Keratinocyte (primary cell): Measurements from ENCODE around the gene KCNQ2. TPM values are rescaled to one million over a fixed set of nuclear protein-coding genes. Genes with fewer than 3 reads are reported as not detected.

Experiments used
- DNase-seq: peaks from one replicate; pipeline ENCODE4 v3.0.0-alpha.2; 2011; ENCODE audit warnings: low read depth, missing footprints, low spot score
- FAIRE-seq: peaks from 2 replicates; lab custom pipeline; 2011; peaks lifted over from hg19 to GRCh38; lab: Jason Lieb, UNC
- H2AFZ ChIP-seq: 2 replicates; pipeline ENCODE4 v1.6.0; 2012; ENCODE audit warnings: low read length, control low read depth, inconsistent platforms; ENCODE audit not compliant: control insufficient read depth
- H3K27ac ChIP-seq: 2 replicates; pipeline ENCODE4 v1.5.1; 2011; ENCODE audit warnings: low read length; ENCODE audit not compliant: control insufficient read depth, insufficient read depth
- H3K27me3 ChIP-seq: 3 replicates; pipeline ENCODE4 v1.6.0; 2011; ENCODE audit warnings: low read length; ENCODE audit not compliant: control insufficient read depth, insufficient read depth; ENCODE audit errors: extremely low read depth
- H3K36me3 ChIP-seq, 2 experiments: 2 replicates in 1 of 2; 3 replicates in 1 of 2; pipeline ENCODE4 v1.5.1; 2011; ENCODE audit warnings: low read length in 2 of 2, mild to moderate bottlenecking in 1 of 2; ENCODE audit not compliant: control insufficient read depth in 2 of 2, insufficient read depth in 2 of 2; ENCODE audit errors: extremely low read depth in 1 of 2
- H3K4me1 ChIP-seq: 3 replicates; pipeline ENCODE4 v1.5.1; 2011; ENCODE audit warnings: low read length; ENCODE audit not compliant: control insufficient read depth, insufficient read depth; ENCODE audit errors: extremely low read depth
- H3K4me2 ChIP-seq: 3 replicates; pipeline ENCODE4 v1.6.0; 2011; ENCODE audit warnings: low read depth, low read length; ENCODE audit not compliant: control insufficient read depth, insufficient read depth; ENCODE audit errors: extremely low read depth
- H3K4me3 ChIP-seq, 3 experiments: fragments of 200-600 bp in 1 of 3; sonication (generic) in 1 of 3; 2 replicates in 2 of 3; 3 replicates in 1 of 3; pipeline ENCODE4 v1.5.1; 2011 to 2016; ENCODE audit warnings: low read length in 3 of 3, mild to moderate bottlenecking in 3 of 3, control low read depth in 2 of 3, inconsistent platforms in 1 of 3, low read depth in 1 of 3, mixed read lengths in 1 of 3, mixed run types in 1 of 3, moderate library complexity in 1 of 3; ENCODE audit not compliant: control insufficient read depth in 2 of 3, insufficient read depth in 2 of 3; ENCODE audit errors: extremely low read depth in 1 of 3
- H3K79me2 ChIP-seq: 2 replicates; pipeline ENCODE4 v1.6.0; 2012; ENCODE audit warnings: low read length; ENCODE audit not compliant: control insufficient read depth, insufficient read depth
- H3K9ac ChIP-seq: 3 replicates; pipeline ENCODE4 v1.6.0; 2011; ENCODE audit warnings: low read length; ENCODE audit not compliant: control insufficient read depth, insufficient read depth; ENCODE audit errors: extremely low read depth
- H3K9me1 ChIP-seq: 3 replicates; pipeline ENCODE4 v1.6.0; 2011; ENCODE audit warnings: low read length; ENCODE audit not compliant: control insufficient read depth, insufficient read depth; ENCODE audit errors: extremely low read depth
- H3K9me3 ChIP-seq: 2 replicates; pipeline ENCODE4 v1.5.1; 2012; ENCODE audit warnings: low read depth, low read length; ENCODE audit not compliant: control insufficient read depth
- H4K20me1 ChIP-seq: 3 replicates; pipeline ENCODE4 v1.6.0; 2011; ENCODE audit warnings: low read length; ENCODE audit not compliant: control insufficient read depth, insufficient read depth; ENCODE audit errors: extremely low read depth
- EZH2 ChIP-seq: IDR thresholded peaks from one replicate; pipeline ENCODE4 v1.6.1; 2012; ENCODE audit warnings: inconsistent platforms, mild to moderate bottlenecking, low read length, moderate library complexity
- dilution Hi-C: fragments of 300-500 bp; cut with MboI; formaldehyde crosslinking; loops from one replicate; pipeline ENCODE4 v1.7.0; 2020; ENCODE audit warnings: low sequenced_read_pairs; ENCODE audit not compliant: extremely low pct_ligation_motif_present
- polyA plus RNA-seq, 5 experiments: library from polyadenylated mRNA; depleted of rRNA in 3 of 5; stranded (reverse) in 3 of 5; stranded (forward) in 1 of 5; unstranded in 1 of 5; fragments of >200 nt; gene quantifications; 1 replicate in 1 of 5; 2 replicates in 3 of 5; 3 replicates in 1 of 5; pipeline versions ENCODE4 v1.2.1 to v1.2.3, GENCODE V29; 2011 to 2012; ENCODE audit warnings: missing spikeins in 2 of 5, low read depth in 1 of 5, low replicate concordance in 1 of 5
- TF ChIP-seq, protein P1 (sequence below), 3 experiments: IDR thresholded peaks in 1 of 3; conservative IDR thresholded peaks in 1 of 3; optimal IDR thresholded peaks in 1 of 3; 2 replicates in 2 of 3; 3 replicates in 1 of 3; pipeline versions ENCODE3 to v1.5.1; 2011; ENCODE audit warnings: low read length in 3 of 3, mild to moderate bottlenecking in 3 of 3, moderate library complexity in 2 of 3, control low read depth in 1 of 3, inconsistent platforms in 1 of 3; ENCODE audit not compliant: insufficient read depth in 2 of 3; ENCODE audit errors: extremely low read depth in 1 of 3

The KCNQ2 gene
- polyA plus RNA-seq, 1 donor (not counting 4 experiments of a cell fraction or from before 2014, with no cell fraction given), result not detected

- FAIRE-seq, result no peak
- H3K79me2 ChIP-seq, result no peaks in the 10 kb centered on the region
- H4K20me1 ChIP-seq, result peaks cover 6% of the 10 kb centered on the region
- dilution Hi-C loops, result no loop called here
- peaks cover 40% of the 10 kb centered on the region for H3K27me3 ChIP-seq
- no peaks in the 10 kb centered on the region for H3K9me3 ChIP-seq
- no peak overlapping the region for H3K9ac ChIP-seq
- no peak overlapping the region for H2AFZ ChIP-seq
- peaks cover 7% of the 10 kb centered on the region for H3K4me1 ChIP-seq
- no peak overlapping the region for H3K27ac ChIP-seq
- no peaks in the 10 kb centered on the region for H3K36me3 ChIP-seq
- no peak overlapping the region for H3K4me2 ChIP-seq
- no peak overlapping the region for H3K4me3 ChIP-seq
- TF ChIP-seq, protein P1, sequence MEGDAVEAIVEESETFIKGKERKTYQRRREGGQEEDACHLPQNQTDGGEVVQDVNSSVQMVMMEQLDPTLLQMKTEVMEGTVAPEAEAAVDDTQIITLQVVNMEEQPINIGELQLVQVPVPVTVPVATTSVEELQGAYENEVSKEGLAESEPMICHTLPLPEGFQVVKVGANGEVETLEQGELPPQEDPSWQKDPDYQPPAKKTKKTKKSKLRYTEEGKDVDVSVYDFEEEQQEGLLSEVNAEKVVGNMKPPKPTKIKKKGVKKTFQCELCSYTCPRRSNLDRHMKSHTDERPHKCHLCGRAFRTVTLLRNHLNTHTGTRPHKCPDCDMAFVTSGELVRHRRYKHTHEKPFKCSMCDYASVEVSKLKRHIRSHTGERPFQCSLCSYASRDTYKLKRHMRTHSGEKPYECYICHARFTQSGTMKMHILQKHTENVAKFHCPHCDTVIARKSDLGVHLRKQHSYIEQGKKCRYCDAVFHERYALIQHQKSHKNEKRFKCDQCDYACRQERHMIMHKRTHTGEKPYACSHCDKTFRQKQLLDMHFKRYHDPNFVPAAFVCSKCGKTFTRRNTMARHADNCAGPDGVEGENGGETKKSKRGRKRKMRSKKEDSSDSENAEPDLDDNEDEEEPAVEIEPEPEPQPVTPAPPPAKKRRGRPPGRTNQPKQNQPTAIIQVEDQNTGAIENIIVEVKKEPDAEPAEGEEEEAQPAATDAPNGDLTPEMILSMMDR (optimal IDR thresholded peaks at IDR 0.05 in 1 of 3, IDR thresholded peaks at IDR 0.05 in 1 of 3, conservative IDR thresholded peaks at IDR 0.05 in 1 of 3; ENCODE audit: extremely low read depth in 1 of 3, insufficient read depth in 2 of 3, low read length in 3 of 3), result no peak
- no peak for TF ChIP-seq EZH2
- H3K9me1 ChIP-seq, result no peaks in the 10 kb centered on the region
- DNase-seq, result no peak
These were observed 10.2 kb downstream of the KCNQ2 start for GRCh38 chr20:63462244-63462643.

DNA sequence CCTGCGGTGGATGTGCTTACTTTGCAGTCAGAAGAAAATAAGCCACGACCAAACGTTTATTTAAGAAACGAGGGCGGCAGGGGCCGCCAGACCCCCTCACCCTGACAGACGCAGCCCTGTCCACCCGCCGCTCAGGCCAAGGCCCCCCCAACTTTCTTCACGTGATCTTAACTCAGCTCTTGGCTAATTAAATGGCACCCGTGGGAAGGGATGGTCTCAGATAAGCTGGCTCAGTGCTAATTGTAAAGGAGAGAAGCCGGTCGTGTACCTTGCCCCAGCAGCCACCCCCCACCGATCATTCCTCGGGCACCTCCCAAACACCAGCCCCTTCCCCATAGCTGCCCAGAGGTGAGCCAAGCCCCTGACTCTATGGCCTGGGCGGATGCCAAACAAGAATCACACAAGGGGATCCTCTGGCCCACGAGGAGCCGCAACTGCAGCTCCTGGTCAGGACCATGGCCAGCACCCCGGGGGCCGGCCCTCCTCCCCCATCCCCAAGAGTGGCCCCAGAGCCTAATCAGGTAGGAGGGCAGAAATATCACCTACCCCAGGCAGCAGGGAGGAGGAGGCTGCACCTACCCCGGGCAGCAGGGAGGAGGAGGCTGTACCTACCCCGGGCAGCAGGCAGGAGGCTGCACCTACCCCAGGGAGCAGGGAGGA lies 11.2 kb downstream of the KCNQ2 start:
- peaks cover 6% of the 10 kb centered on the region for H4K20me1 ChIP-seq
- FAIRE-seq (no peak), DNase-seq (no peak)
- TF ChIP-seq, protein P1 (optimal IDR thresholded peaks at IDR 0.05 in 1 of 3, IDR thresholded peaks at IDR 0.05 in 1 of 3, conservative IDR thresholded peaks at IDR 0.05 in 1 of 3; ENCODE audit: extremely low read depth in 1 of 3, insufficient read depth in 2 of 3, low read length in 3 of 3), result no peak
- H3K36me3 ChIP-seq, result no peaks in the 10 kb centered on the region
- no peak overlapping the region for H3K9ac ChIP-seq
- peaks cover 42% of the 10 kb centered on the region for H3K27me3 ChIP-seq
- peaks cover 10% of the 10 kb centered on the region for H3K4me1 ChIP-seq
- H2AFZ ChIP-seq, result no peak overlapping the region
- no peak overlapping the region for H3K4me2 ChIP-seq
- H3K4me3 ChIP-seq, result no peak overlapping the region
- dilution Hi-C loops, result no loop called here
- H3K9me1 ChIP-seq, result no peaks in the 10 kb centered on the region
- no peaks in the 10 kb centered on the region for H3K9me3 ChIP-seq
- H3K27ac ChIP-seq, result no peak overlapping the region
- H3K79me2 ChIP-seq, result no peaks in the 10 kb centered on the region
